T-cell (primary cell): ENCODE measurements around the gene CACNG3. TPM values are rescaled to one million over a fixed set of nuclear protein-coding genes. Genes with fewer than 3 reads are reported as not detected.

Source experiments
- ATAC-seq, 4 experiments: fragments of 200-7000 bp in 3 of 4; fragments of 150-1000 bp in 1 of 4; cut with Tn5 transposase; replicated peaks in 1 of 4; 1 replicate in 3 of 4; 2 replicates in 1 of 4; pipeline ENCODE4 v1.10.0; 2021; ENCODE audit warnings: moderate library complexity in 3 of 4, mild to moderate bottlenecking in 2 of 4, moderate number of reproducible peaks in 1 of 4
- CTCF ChIA-PET, 2 donors: fragments of 300-600 bp; sonication (Branson Sonifier 250); formaldehyde crosslinking; loops; one replicate each; lab custom pipeline; 2022; ENCODE audit warnings: antibody characterized with exemption in 2 of 2; lab: Charles Lee
- POLR2A ChIA-PET, 2 donors: fragments of 300-600 bp; sonication (Branson Sonifier 250); formaldehyde crosslinking; loops; one replicate each; lab custom pipeline; 2022; ENCODE audit warnings: antibody characterized with exemption in 2 of 2; lab: Charles Lee
- DNase-seq, 35 experiments: peaks; one replicate each; pipeline versions ENCODE4 v3.0.0 to v3.0.0-alpha.2; 2013 to 2023
- H3K27ac ChIP-seq: one replicate; pipeline ENCODE4 v1.5.1; 2013; ENCODE audit warnings: low read length
- H3K27me3 ChIP-seq, 2 experiments: replicated peaks in 1 of 2; 1 replicate in 1 of 2; 2 replicates in 1 of 2; pipeline versions ENCODE4 v1.6.1 to v1.7.0; 2013; ENCODE audit warnings: low read length in 1 of 2, mixed read lengths in 1 of 2; ENCODE audit not compliant: control insufficient read depth in 2 of 2, insufficient read depth in 2 of 2; ENCODE audit errors: extremely low read depth in 1 of 2
- H3K36me3 ChIP-seq, 2 donors: 1 replicate in 1 of 2; 2 replicates in 1 of 2; pipeline versions ENCODE4 v1.6.1 to v1.7.0; 2013; ENCODE audit warnings: low read length in 1 of 2; ENCODE audit not compliant: control insufficient read depth in 2 of 2, insufficient read depth in 1 of 2; ENCODE audit errors: extremely low read depth in 1 of 2
- H3K4me1 ChIP-seq, 2 experiments: 1 replicate in 1 of 2; 2 replicates in 1 of 2; pipeline versions ENCODE4 v1.6.1 to v1.7.0; 2013; ENCODE audit warnings: low read length in 2 of 2, mixed read lengths in 1 of 2; ENCODE audit not compliant: insufficient read depth in 2 of 2, control insufficient read depth in 1 of 2; ENCODE audit errors: extremely low read depth in 1 of 2
- H3K4me3 ChIP-seq, 2 donors: 1 replicate in 1 of 2; 2 replicates in 1 of 2; pipeline versions ENCODE4 v1.5.1 to v1.7.0; 2013; ENCODE audit warnings: mild to moderate bottlenecking in 2 of 2, low read length in 1 of 2, moderate library complexity in 1 of 2; ENCODE audit not compliant: control insufficient read depth in 1 of 2; ENCODE audit errors: extremely low read depth in 1 of 2
- H3K9me3 ChIP-seq: 2 replicates; pipeline ENCODE4 v1.7.0; 2013
- H3K27ac Mint-ChIP-seq, 2 donors: one replicate each; pipeline ENCODE4 v1.8.0; 2020 to 2021; ENCODE audit warnings: mild to moderate bottlenecking in 2 of 2, mixed read lengths in 2 of 2
- H3K27me3 Mint-ChIP-seq, 2 donors: one replicate each; pipeline ENCODE4 v1.8.0; 2021 to 2022; ENCODE audit warnings: mixed read lengths in 2 of 2
- H3K36me3 Mint-ChIP-seq: one replicate; pipeline ENCODE4 v1.8.0; 2021; ENCODE audit warnings: mixed read lengths
- H3K4me1 Mint-ChIP-seq, 3 donors: one replicate each; pipeline ENCODE4 v1.8.0; 2020 to 2022; ENCODE audit warnings: mixed read lengths in 3 of 3, mild to moderate bottlenecking in 1 of 3
- H3K4me3 Mint-ChIP-seq, 3 donors: one replicate each; pipeline ENCODE4 v1.8.0; 2020 to 2022; ENCODE audit warnings: mild to moderate bottlenecking in 3 of 3, mixed read lengths in 3 of 3, moderate library complexity in 3 of 3
- H3K9me3 Mint-ChIP-seq, 3 donors: one replicate each; pipeline ENCODE4 v1.8.0; 2020 to 2022; ENCODE audit warnings: mixed read lengths in 3 of 3
- WGBS: methylation state at CpG from one replicate; pipeline ENCODE4 v1.1.5; 2013; ENCODE audit warnings: missing lambda C conversion rate; ENCODE audit not compliant: insufficient coverage; 5-methylcytosine and 5-hydroxymethylcytosine counted together
- total RNA-seq, 35 experiments: library from RNA in 6 of 35; stranded (reverse) in 6 of 35; fragments of 120-200 nt in 1 of 35; gene quantifications; one replicate each; pipeline versions ENCODE4 v1.2.1 to v1.2.4 and lab custom pipeline; 2013 to 2026

The CACNG3 gene
- total RNA-seq, 5 donors from 2014 or later (not counting 1 experiment from before 2014, with no cell fraction given) = not detected

- DNase-seq = no peak
- no peak overlapping the region for H3K4me3 ChIP-seq
- no peak overlapping the region for H3K27ac ChIP-seq
- H3K27me3 ChIP-seq = peaks cover 0 to 11% of the 10 kb centered on the region in 2 experiments
- H3K36me3 ChIP-seq = no peaks in the 10 kb centered on the region
- POLR2A ChIA-PET = no interaction called here
- no peaks in the 10 kb centered on the region for H3K4me1 Mint-ChIP-seq
- H3K9me3 ChIP-seq = no peaks in the 10 kb centered on the region
- no peaks in the 10 kb centered on the region for H3K9me3 Mint-ChIP-seq
- H3K36me3 Mint-ChIP-seq = no peaks in the 10 kb centered on the region
- H3K4me3 Mint-ChIP-seq = no peak overlapping the region
- ATAC-seq = no peak
- peaks cover 23 to 30% of the 10 kb centered on the region in 2 donors for H3K27me3 Mint-ChIP-seq
- CTCF ChIA-PET = no interaction called here
- H3K27ac Mint-ChIP-seq = no peak overlapping the region
- 86% methylated on average over 4 of the region's 13 CpGs for WGBS
- H3K4me1 ChIP-seq = no peaks in the 10 kb centered on the region
These were observed 26.0 kb downstream of the CACNG3 start for GRCh38 chr16:24282141-24282540.

GRCh38 chr16:24286741-24287405, 30.7 kb downstream of the CACNG3 start:
- Histone ChIP-seq H3K4me3 (no peak overlapping the region), H3K4me1 (no peaks in the 10 kb centered on the region), H3K27ac (no peak overlapping the region), H3K27me3 (peaks cover 2 to 4% of the 10 kb centered on the region in 2 experiments), H3K36me3 (no peaks in the 10 kb centered on the region), H3K9me3 (no peaks in the 10 kb centered on the region)
- H3K4me3 Mint-ChIP-seq = no peak overlapping the region
- peaks cover 20 to 26% of the 10 kb centered on the region in 2 donors for H3K27me3 Mint-ChIP-seq
- H3K9me3 Mint-ChIP-seq = no peaks in the 10 kb centered on the region
- no peak for DNase-seq
- H3K27ac Mint-ChIP-seq = no peak overlapping the region
- H3K4me1 Mint-ChIP-seq = no peaks in the 10 kb centered on the region
- ATAC-seq = no peak
- 83% methylated on average over 5 of the region's 9 CpGs for WGBS
- no peaks in the 10 kb centered on the region for H3K36me3 Mint-ChIP-seq
- ChIA-PET CTCF (no interaction called here), POLR2A (no interaction called here)

- Histone ChIP-seq H3K9me3 (no peaks in the 10 kb centered on the region), H3K27ac (no peak overlapping the region), H3K4me3 (no peak overlapping the region), H3K36me3 (no peaks in the 10 kb centered on the region), H3K4me1 (no peaks in the 10 kb centered on the region), H3K27me3 (peaks cover 2 to 10% of the 10 kb centered on the region in 2 experiments)
- DNase-seq = no peak
- no peak overlapping the region for H3K27ac Mint-ChIP-seq
- peaks cover 27 to 35% of the 10 kb centered on the region in 2 donors for H3K27me3 Mint-ChIP-seq
- ChIA-PET CTCF (no interaction called here), POLR2A (no interaction called here)
- H3K4me3 Mint-ChIP-seq = no peak overlapping the region
- no peaks in the 10 kb centered on the region for H3K4me1 Mint-ChIP-seq
- H3K9me3 Mint-ChIP-seq = no peaks in the 10 kb centered on the region
- H3K36me3 Mint-ChIP-seq = no peaks in the 10 kb centered on the region
- ATAC-seq = no peak
- WGBS = no CpG with 5 or more reads among the region's 2 CpGs
These were observed 32.4 kb downstream of the CACNG3 start for GRCh38 chr16:24288516-24288915.

- no CpG with 5 or more reads among the region's 3 CpGs for WGBS
- Mint-ChIP-seq H3K4me1 (no peaks in the 10 kb centered on the region), H3K27me3 (peaks cover 34 to 42% of the 10 kb centered on the region in 2 donors), H3K4me3 (no peak overlapping the region), H3K36me3 (no peaks in the 10 kb centered on the region), H3K9me3 (no peaks in the 10 kb centered on the region), H3K27ac (no peak overlapping the region)
- Histone ChIP-seq H3K27ac (no peak overlapping the region), H3K27me3 (peaks cover 2 to 12% of the 10 kb centered on the region in 2 experiments), H3K9me3 (no peaks in the 10 kb centered on the region), H3K4me1 (no peaks in the 10 kb centered on the region), H3K4me3 (no peak overlapping the region), H3K36me3 (no peaks in the 10 kb centered on the region)
- CTCF ChIA-PET = no interaction called here
- ATAC-seq (no peak), DNase-seq (no peak)
- POLR2A ChIA-PET = no interaction called here
These were observed 33.1 kb downstream of the CACNG3 start for GRCh38 chr16:24289166-24289700.

- Histone ChIP-seq H3K27me3 (peaks cover 2 to 17% of the 10 kb centered on the region in 2 experiments), H3K4me3 (no peak overlapping the region), H3K36me3 (no peaks in the 10 kb centered on the region), H3K27ac (no peak overlapping the region), H3K4me1 (no peaks in the 10 kb centered on the region), H3K9me3 (no peaks in the 10 kb centered on the region)
- H3K4me3 Mint-ChIP-seq = no peak overlapping the region
- ChIA-PET CTCF (no interaction called here), POLR2A (no interaction called here)
- ATAC-seq (no peak), DNase-seq (no peak)
- peaks cover 39 to 44% of the 10 kb centered on the region in 2 donors for H3K27me3 Mint-ChIP-seq
- no peaks in the 10 kb centered on the region for H3K36me3 Mint-ChIP-seq
- no peak overlapping the region for H3K27ac Mint-ChIP-seq
- WGBS = 55% methylated on average over 10 of the region's 10 CpGs
- H3K9me3 Mint-ChIP-seq = no peaks in the 10 kb centered on the region
- H3K4me1 Mint-ChIP-seq = no peaks in the 10 kb centered on the region
These were observed 35.8 kb downstream of the CACNG3 start for GRCh38 chr16:24291932-24292331.

- H3K27me3 ChIP-seq = peaks cover 2 to 18% of the 10 kb centered on the region in 2 experiments
- no peak overlapping the region for H3K27ac Mint-ChIP-seq
- CTCF ChIA-PET = no interaction called here
- no peak overlapping the region for H3K4me3 ChIP-seq
- H3K4me1 Mint-ChIP-seq = no peaks in the 10 kb centered on the region
- no peaks in the 10 kb centered on the region for H3K36me3 Mint-ChIP-seq
- no CpG with 5 or more reads among the region's 7 CpGs for WGBS
- no peaks in the 10 kb centered on the region for H3K36me3 ChIP-seq
- H3K4me3 Mint-ChIP-seq = no peak overlapping the region
- DNase-seq (no peak), ATAC-seq (no peak)
- H3K9me3 ChIP-seq = no peaks in the 10 kb centered on the region
- H3K9me3 Mint-ChIP-seq = no peaks in the 10 kb centered on the region
- H3K27ac ChIP-seq = no peak overlapping the region
- peaks cover 41 to 51% of the 10 kb centered on the region in 2 donors for H3K27me3 Mint-ChIP-seq
- no peaks in the 10 kb centered on the region for H3K4me1 ChIP-seq
- POLR2A ChIA-PET = no interaction called here
These were observed 38.0 kb downstream of the CACNG3 start for GRCh38 chr16:24294131-24294530.
